Frontal cortex (tissue), 4 donors: ENCODE data around the gene RABL6. TPM values are rescaled to one million over a fixed set of nuclear protein-coding genes. Genes with fewer than 3 reads are reported as not detected.
"Not testable (repeated sequence)": the region's sequence is repeated elsewhere in the genome, so short reads cannot be mapped to it uniquely, and the experiment has no call there.

ENCODE experiments used
- DNase-seq, 2 donors: peaks; one replicate each; pipeline ENCODE4 v3.0.0; 2012; ENCODE audit warnings: low spot score in 2 of 2
- FAIRE-seq: peaks from 2 replicates; lab custom pipeline; 2012; peaks lifted over from hg19 to GRCh38; lab: Jason Lieb, UNC
- total RNA-seq: library from RNA; depleted of rRNA; stranded (reverse); fragments of >200 nt; gene quantifications from one replicate; pipeline ENCODE4 v1.2.3, GENCODE V29; 2014
- donor health status: control.
- donor health status: control.
- donor health status: control.

Gene RABL6
- total RNA-seq, 1 donor from 2014 or later, result 35.1 TPM

DNA sequence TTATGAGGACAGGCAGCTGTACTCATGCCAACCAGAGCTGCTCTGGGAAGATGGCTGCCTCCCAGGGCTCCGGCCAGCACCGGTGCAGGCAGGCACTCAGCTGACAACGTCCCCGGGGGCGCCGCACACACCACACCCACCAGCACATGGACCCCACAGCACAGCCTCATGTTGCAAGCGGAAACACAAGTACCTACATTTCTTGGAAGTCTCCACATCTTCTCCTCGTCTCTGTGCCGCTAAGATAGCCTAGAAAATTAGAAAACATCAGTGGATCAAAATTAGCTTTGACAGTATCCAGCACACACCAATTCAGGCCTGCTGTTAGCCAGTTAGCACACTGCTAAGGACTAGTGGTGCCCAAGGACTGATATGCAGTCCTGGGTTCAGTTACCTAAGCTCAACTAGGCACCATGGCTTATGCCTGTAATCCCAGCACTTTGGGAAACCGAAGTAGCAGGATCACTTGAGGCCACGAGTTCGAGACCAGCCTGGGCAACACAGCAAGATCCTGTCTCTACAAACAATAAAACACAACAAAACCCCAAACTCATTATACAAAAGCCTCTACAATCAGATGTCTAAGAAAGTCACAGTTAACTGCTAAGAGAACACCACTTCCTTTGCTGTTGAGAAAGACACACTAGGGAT, 56.0 kb downstream of the RABL6 start:
- FAIRE-seq, result no peak
- no peak for DNase-seq

GRCh38 chr9:136865041-136865767, 57.5 kb downstream of the RABL6 start:
- FAIRE-seq (no peak), DNase-seq (no peak)

DNA sequence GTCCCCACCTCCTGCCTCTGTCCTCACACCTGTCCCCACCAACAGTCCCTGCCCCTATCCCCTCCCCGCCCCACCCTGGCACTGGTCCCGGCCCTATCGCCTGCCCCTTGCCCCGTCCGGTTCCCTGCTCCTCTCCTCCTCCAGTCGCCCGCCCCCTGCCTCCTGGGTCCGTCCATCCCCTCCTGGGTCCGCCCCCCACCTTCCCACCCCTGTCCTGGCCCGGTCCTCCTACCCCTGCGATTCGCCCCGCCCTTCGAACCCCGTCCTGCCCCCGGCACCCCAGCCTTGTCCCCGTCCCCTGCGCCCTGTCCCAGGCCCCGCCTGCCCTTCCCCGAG, 58.0 kb downstream of the RABL6 start:
- FAIRE-seq, result no peak
- no peak for DNase-seq

GRCh38 chr9:136866898-136867421, 59.2 kb downstream of the RABL6 start:
- FAIRE-seq, DNase-seq: not testable (repeated sequence)

DNA sequence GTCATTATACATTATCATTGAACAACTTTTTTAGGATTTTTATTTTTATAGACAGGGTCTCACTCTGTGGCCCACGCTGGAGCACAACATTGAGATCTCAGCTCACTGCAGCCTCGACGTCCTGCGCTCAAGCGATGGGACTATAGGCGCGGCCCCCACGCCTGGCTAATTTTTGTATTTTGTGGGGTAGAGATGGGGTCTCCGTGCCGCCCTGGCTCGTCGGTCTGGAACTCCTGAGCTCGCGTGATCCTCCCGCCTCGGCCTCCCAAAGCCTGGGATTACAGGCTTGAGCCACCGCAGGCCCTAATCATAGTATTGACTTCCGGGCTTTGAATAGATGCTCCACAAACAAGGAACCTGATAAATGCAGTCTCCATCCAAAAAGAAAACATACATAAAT, 59.7 kb downstream of the RABL6 start:
- FAIRE-seq, result no peak
- no peak for DNase-seq

DNA sequence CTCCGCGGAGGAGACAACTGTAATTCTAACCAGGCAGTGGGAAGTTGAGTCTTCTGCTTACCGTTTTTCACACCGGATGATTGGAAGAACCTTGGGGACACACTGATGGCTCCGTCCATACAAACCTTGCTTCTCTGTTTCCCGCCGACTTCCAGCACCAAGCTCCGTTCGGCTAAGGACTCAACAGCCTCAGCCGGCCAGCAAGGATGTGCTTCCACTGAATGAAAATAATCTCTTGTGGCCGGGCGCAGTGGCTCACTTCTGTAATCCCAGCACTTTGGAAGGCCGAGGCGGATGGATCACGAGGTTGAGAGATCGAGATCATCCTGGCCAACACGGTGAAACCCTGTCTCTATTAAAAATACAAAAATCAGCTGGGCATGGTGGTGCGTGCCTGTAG, 60.2 kb downstream of the RABL6 start:
- DNase-seq (no peak), FAIRE-seq (no peak)

DNA sequence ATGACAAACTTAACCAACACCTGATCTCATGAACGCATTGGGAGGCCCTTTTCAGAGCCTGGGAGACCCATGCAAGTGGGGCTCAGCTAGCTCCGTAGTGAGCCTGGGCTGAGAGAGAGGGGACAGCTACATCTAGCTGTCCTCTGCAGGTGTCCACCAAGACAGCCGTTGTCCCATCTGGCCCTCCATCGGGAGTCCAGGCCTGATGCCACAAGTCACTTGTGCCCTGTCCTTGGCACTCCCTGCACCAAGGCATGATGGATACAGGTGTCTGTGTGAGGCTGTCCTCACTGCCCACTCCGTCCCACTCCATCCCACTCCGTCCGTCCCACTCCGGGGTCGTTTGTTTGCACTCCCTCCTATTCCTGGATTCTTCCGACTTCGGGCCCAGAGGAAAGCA, 60.9 kb downstream of the RABL6 start:
- FAIRE-seq (no peak), DNase-seq (no peak)

DNA sequence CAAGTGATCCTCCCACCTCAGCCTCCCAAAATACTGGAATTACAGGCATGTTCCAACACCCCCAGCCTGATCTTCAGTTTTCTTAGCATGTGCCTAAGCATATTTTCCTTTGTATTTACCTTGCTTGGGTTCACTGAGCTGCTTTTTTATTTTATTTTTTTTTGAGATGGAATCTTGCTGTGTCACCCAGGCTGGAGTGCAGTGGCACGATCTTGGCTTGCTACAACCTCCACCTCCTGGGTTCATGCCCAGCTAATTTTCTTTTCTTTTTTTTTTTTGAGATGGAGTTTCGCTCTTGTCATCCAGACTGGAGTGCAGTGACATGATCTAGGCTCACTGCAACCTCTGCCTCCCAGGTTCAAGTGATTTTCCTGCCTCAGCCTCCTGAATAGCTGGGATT, 61.9 kb downstream of the RABL6 start:
- FAIRE-seq, DNase-seq: not testable (repeated sequence)

- FAIRE-seq (no peak), DNase-seq (no peak)
Measured at GRCh38 chr9:136875155-136875554, 67.4 kb downstream of the RABL6 start.

DNA sequence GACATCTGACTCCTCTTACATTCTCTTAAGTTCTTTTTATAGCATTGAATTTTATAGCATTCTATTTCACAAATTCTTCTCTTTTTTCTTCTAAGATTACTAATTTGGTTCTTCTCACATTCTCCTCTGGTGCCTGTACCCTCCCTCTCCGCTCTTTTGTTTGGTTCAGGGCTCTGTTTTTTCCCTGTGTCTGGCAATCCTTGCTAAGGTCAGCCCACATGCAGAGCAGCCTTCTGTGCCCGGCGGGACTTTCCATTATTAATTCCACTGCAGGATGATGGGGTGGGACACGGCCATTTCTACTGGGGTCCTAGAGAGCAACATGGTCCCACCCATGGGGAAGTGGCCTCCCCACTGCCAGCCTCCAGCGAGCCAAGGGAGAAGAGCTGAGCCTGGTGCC, 68.7 kb downstream of the RABL6 start:
- DNase-seq (no peak), FAIRE-seq (no peak)

DNA sequence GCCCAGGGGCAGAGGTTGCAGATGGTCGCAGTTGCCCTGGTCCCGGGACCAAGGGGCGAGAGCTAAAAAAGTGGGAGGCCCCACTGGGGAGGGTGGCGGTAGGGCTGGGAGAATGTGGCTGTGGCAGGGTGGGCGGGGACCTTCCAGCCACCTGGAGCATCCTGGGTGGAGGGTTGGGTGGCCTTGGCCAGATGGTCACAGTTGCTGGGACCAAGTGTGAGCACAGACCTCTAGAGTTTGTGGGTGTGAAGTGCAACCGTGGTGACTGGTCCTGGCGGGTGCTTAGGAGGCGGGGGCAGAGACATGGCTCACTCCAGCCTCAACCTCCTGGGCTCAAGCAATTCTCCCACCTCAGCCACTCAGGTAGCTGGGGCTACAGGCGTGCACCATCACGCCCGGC, 72.9 kb downstream of the RABL6 start:
- DNase-seq (no peak), FAIRE-seq (no peak)

DNA sequence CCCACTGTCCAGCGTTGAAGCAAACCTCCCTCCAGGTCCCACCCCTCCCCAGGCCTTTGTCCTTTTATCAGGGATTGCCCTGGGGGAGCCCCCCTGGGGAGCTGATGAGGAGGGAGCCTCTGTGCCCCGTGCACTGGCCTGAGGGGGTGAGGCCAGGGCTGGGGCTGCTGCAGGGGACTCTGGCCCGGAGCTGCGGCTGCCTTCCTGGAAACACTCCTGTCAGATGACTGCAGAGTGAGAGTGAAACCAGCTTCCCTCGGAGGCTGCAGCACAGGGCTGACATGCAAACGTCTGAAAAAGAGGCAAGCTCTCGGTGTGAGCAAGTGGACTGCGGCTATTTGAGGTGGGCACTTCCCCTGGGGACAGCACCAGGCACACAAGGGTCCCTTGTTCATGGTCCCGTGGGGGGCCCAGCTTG, 74.0 kb downstream of the RABL6 start:
- no peak for FAIRE-seq
- no peak for DNase-seq

GRCh38 chr9:136882109-136882946, 74.6 kb downstream of the RABL6 start:
- FAIRE-seq (no peak), DNase-seq (no peak)

DNA sequence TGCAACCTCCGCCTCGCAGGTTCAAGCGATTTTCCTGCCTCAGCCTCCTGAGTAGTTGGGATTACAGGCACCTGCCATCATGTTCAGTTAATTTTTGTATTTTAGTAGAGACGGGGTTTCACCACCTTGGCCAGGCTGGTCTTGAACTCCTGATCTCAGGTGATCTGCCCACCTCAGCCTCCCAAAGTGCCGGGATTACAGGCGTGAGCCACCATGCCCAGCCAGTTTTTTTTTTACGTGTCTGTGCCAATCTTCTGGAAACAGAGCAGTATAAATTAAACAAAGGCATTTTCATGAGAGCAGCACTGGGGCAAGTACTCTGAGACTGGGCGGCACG, 75.2 kb downstream of the RABL6 start:
- DNase-seq, FAIRE-seq: not testable (repeated sequence)

GRCh38 chr9:136883670-136884069, 75.9 kb downstream of the RABL6 start:
- FAIRE-seq, result not testable (repeated sequence)

GRCh38 chr9:136885950-136886578, 78.3 kb downstream of the RABL6 start, which contains the start of gene TRAF2:
TSS of gene TRAF2 (plus strand) at chr9:136886516. CDS start at chr9:136898741, 12,225 bp downstream.
- no peak for FAIRE-seq
- peak; percentile 100 for DNase-seq

More at GRCh38 chr9:136883670-136884069, 75.9 kb downstream of the RABL6 start:
- DNase-seq, result not testable (repeated sequence)

- no peak for FAIRE-seq
- DNase-seq, result peak in 1 of 2 donors; percentile 91
Measured at GRCh38 chr9:136886610-136887597, 79.2 kb downstream of the RABL6 start.

GRCh38 chr9:136888454-136888853, 80.7 kb downstream of the RABL6 start:
- no peak for FAIRE-seq
- DNase-seq, result no peak

GRCh38 chr9:136889858-136890257, 82.1 kb downstream of the RABL6 start:
- FAIRE-seq, result no peak
- DNase-seq, result no peak
